H1 (cell line): ENCODE data around the gene AGAP3. TPM values are rescaled to one million over a fixed set of nuclear protein-coding genes. Genes with fewer than 3 reads are reported as not detected.

Experiments used
- CTCF ChIA-PET: fragments of 300-600 bp; sonication (Branson Sonifier 250); formaldehyde crosslinking; loops from one replicate; lab custom pipeline; 2021; ENCODE audit not compliant: partially characterized antibody; lab: Charles Lee
- POLR2A ChIA-PET: fragments of 300-600 bp; sonication (Branson Sonifier 250); formaldehyde crosslinking; loops from one replicate; lab custom pipeline; 2021; ENCODE audit warnings: inconsistent platforms; ENCODE audit not compliant: partially characterized antibody; lab: Charles Lee
- DNase-seq, 2 experiments: peaks; one replicate each; pipeline versions ENCODE4 v3.0.0 to v3.0.0-alpha.2; 2010 to 2022; ENCODE audit warnings: low spot score in 2 of 2, low read depth in 1 of 2, mixed read lengths in 1 of 2
- FAIRE-seq: peaks from 2 replicates; lab custom pipeline; 2011; peaks lifted over from hg19 to GRCh38; lab: Jason Lieb, UNC
- H2AFZ ChIP-seq: 2 replicates; pipeline ENCODE4 v1.8.1; 2012; ENCODE audit warnings: low read length, inconsistent platforms
- H2AK5ac ChIP-seq: 2 replicates; pipeline ENCODE4 v1.6.1; 2013; ENCODE audit warnings: low read depth, low read length
- H2BK120ac ChIP-seq: replicated peaks from 2 replicates; pipeline ENCODE3; 2013; ENCODE audit warnings: low read depth, low read length, inconsistent platforms
- H2BK12ac ChIP-seq: 2 replicates; pipeline ENCODE4 v1.6.1; 2013; ENCODE audit warnings: low read depth, low read length
- H2BK15ac ChIP-seq: 2 replicates; pipeline ENCODE4 v1.6.1; 2013; ENCODE audit warnings: low read length
- H2BK20ac ChIP-seq: 2 replicates; pipeline ENCODE4 v1.6.1; 2013; ENCODE audit warnings: low read length
- H2BK5ac ChIP-seq: 2 replicates; pipeline ENCODE4 v1.6.1; 2013; ENCODE audit warnings: low read depth, low read length
- H3K14ac ChIP-seq: 2 replicates; pipeline ENCODE4 v1.6.1; 2013; ENCODE audit warnings: inconsistent platforms; ENCODE audit not compliant: insufficient read length
- H3K18ac ChIP-seq: 2 replicates; pipeline ENCODE4 v1.6.1; 2013; ENCODE audit warnings: low read length; ENCODE audit errors: extremely low read depth
- H3K23ac ChIP-seq: 2 replicates; pipeline ENCODE4 v1.6.1; 2013; ENCODE audit warnings: inconsistent platforms; ENCODE audit not compliant: insufficient read length
- H3K23me2 ChIP-seq: 2 replicates; pipeline ENCODE4 v1.6.1; 2013; ENCODE audit warnings: low read depth, low read length
- H3K27ac ChIP-seq: 2 replicates; pipeline ENCODE4 v1.6.1; 2011; ENCODE audit warnings: low read depth, low read length, inconsistent platforms
- H3K27me3 ChIP-seq, 4 experiments: replicated peaks in 1 of 4; 1 replicate in 1 of 4; 2 replicates in 3 of 4; pipeline versions ENCODE4 v1.6.1 to v1.8.1; 2011 to 2013; ENCODE audit warnings: low read length in 3 of 4, mild to moderate bottlenecking in 3 of 4, inconsistent platforms in 2 of 4, mixed read lengths in 2 of 4, moderate library complexity in 1 of 4; ENCODE audit not compliant: control insufficient read depth in 3 of 4, insufficient read depth in 3 of 4; ENCODE audit errors: extremely low read depth in 1 of 4
- H3K36me3 ChIP-seq, 4 experiments: 2 replicates each; pipeline versions ENCODE4 v1.6.1 to v1.8.1; 2011 to 2013; ENCODE audit warnings: mild to moderate bottlenecking in 4 of 4, low read length in 3 of 4, moderate library complexity in 2 of 4, control low read depth in 1 of 4, inconsistent platforms in 1 of 4; ENCODE audit not compliant: insufficient read depth in 4 of 4, control insufficient read depth in 2 of 4
- H3K4ac ChIP-seq: replicated peaks from 2 replicates; pipeline ENCODE3; 2013; ENCODE audit warnings: low read length, low read depth, mixed read lengths, inconsistent platforms; ENCODE audit not compliant: insufficient read length
- H3K4me1 ChIP-seq, 4 experiments: replicated peaks in 1 of 4; 1 replicate in 1 of 4; 2 replicates in 3 of 4; pipeline versions ENCODE4 v1.6.1 to v1.8.1; 2011 to 2013; ENCODE audit warnings: low read length in 3 of 4, inconsistent platforms in 2 of 4, mixed read lengths in 1 of 4; ENCODE audit not compliant: insufficient read depth in 4 of 4, control insufficient read depth in 3 of 4
- H3K4me2 ChIP-seq, 2 experiments: 2 replicates each; pipeline versions ENCODE4 v1.6.1 to v1.8.1; 2011 to 2013; ENCODE audit warnings: low read depth in 2 of 2, low read length in 2 of 2, control low read depth in 1 of 2, inconsistent platforms in 1 of 2, mild to moderate bottlenecking in 1 of 2; ENCODE audit not compliant: insufficient read depth in 1 of 2
- H3K4me3 ChIP-seq, 4 experiments: fragments of 200-600, 300-600 bp in 1 of 4; sonication (generic), shearing (Covaris generic), sonication (Bioruptor Twin) in 1 of 4; 2 replicates each; pipeline versions ENCODE4 v1.5.1 to v1.8.1; 2011 to 2016; ENCODE audit warnings: low read length in 4 of 4, low read depth in 3 of 4, control low read depth in 2 of 4, inconsistent platforms in 2 of 4, mild to moderate bottlenecking in 2 of 4, mixed read lengths in 1 of 4, moderate library complexity in 1 of 4; ENCODE audit not compliant: insufficient read depth in 2 of 4; ENCODE audit errors: extremely low read depth in 1 of 4
- H3K56ac ChIP-seq: replicated peaks from 2 replicates; pipeline ENCODE3; 2013; ENCODE audit warnings: low read depth, mild to moderate bottlenecking, mixed read lengths, low read length, inconsistent platforms; ENCODE audit not compliant: insufficient read length
- H3K79me1 ChIP-seq: 2 replicates; pipeline ENCODE4 v1.6.1; 2013; ENCODE audit warnings: low read depth, low read length, control low read depth
- H3K79me2 ChIP-seq, 2 experiments: 2 replicates each; pipeline versions ENCODE4 v1.6.1 to v1.8.1; 2012 to 2013; ENCODE audit warnings: low read length in 2 of 2, mild to moderate bottlenecking in 2 of 2, inconsistent platforms in 1 of 2; ENCODE audit not compliant: insufficient read depth in 2 of 2, control insufficient read depth in 1 of 2
- H3K9ac ChIP-seq, 4 experiments: replicated peaks in 1 of 4; 1 replicate in 1 of 4; 2 replicates in 3 of 4; pipeline versions ENCODE4 v1.6.1 to v1.8.1; 2011 to 2013; ENCODE audit warnings: low read depth in 3 of 4, low read length in 3 of 4, control low read depth in 2 of 4, mild to moderate bottlenecking in 2 of 4, moderate library complexity in 2 of 4, inconsistent platforms in 1 of 4; ENCODE audit errors: extremely low read depth in 1 of 4
- H3K9me3 ChIP-seq, 2 experiments: 2 replicates each; pipeline versions ENCODE4 v1.6.1 to v1.8.1; 2012 to 2013; ENCODE audit warnings: mild to moderate bottlenecking in 2 of 2, moderate library complexity in 2 of 2, control low read depth in 1 of 2, inconsistent platforms in 1 of 2, low read depth in 1 of 2, low read length in 1 of 2, mixed read lengths in 1 of 2; ENCODE audit not compliant: insufficient read depth in 2 of 2
- H4K20me1 ChIP-seq, 2 experiments: replicated peaks in 1 of 2; 2 replicates each; pipeline versions ENCODE3 to v1.8.1; 2011 to 2013; ENCODE audit warnings: inconsistent platforms in 2 of 2, low read length in 2 of 2, mild to moderate bottlenecking in 1 of 2; ENCODE audit not compliant: insufficient read depth in 2 of 2, control insufficient read depth in 1 of 2
- H4K5ac ChIP-seq: 2 replicates; pipeline ENCODE4 v1.6.1; 2013; ENCODE audit warnings: low read length, low read depth, mixed read lengths, inconsistent platforms; ENCODE audit not compliant: insufficient read length
- H4K8ac ChIP-seq: 2 replicates; pipeline ENCODE4 v1.8.0; 2013; ENCODE audit warnings: mild to moderate bottlenecking, moderate library complexity, low read length, inconsistent platforms; ENCODE audit not compliant: insufficient read depth; ENCODE audit errors: extremely low read depth
- H4K91ac ChIP-seq: replicated peaks from 2 replicates; pipeline ENCODE3; 2013; ENCODE audit warnings: low read length, mixed read lengths, inconsistent platforms; ENCODE audit not compliant: insufficient read length
- POLR2AphosphoS5 ChIP-seq: IDR thresholded peaks from 2 replicates; pipeline ENCODE4 v1.6.1; 2011; ENCODE audit warnings: low read depth, low read length
- SIN3A ChIP-seq, 2 experiments: IDR thresholded peaks in 1 of 2; conservative IDR thresholded peaks in 1 of 2; 2 replicates each; pipeline ENCODE4 v1.6.1; 2011 to 2012; ENCODE audit warnings: low read length in 2 of 2, improper control_type of control experiment in 1 of 2, low read depth in 1 of 2, mild to moderate bottlenecking in 1 of 2
- SIX5 ChIP-seq: IDR thresholded peaks from 2 replicates; pipeline ENCODE4 v1.6.1; 2011; ENCODE audit warnings: mild to moderate bottlenecking, low read depth, low read length
- SP4 ChIP-seq: IDR thresholded peaks from 2 replicates; pipeline ENCODE4 v1.6.1; 2012; ENCODE audit warnings: low read length, inconsistent platforms
- WGBS, 2 experiments: shearing (Covaris generic) in 1 of 2; methylation state at CpG; one replicate each; pipeline versions ENCODE4 v1.1.6 to v1.1.7; 2013 to 2015; ENCODE audit warnings: low lambda C conversion rate in 2 of 2, mixed read lengths in 2 of 2, inconsistent platforms in 1 of 2, low coverage in 1 of 2, missing lambda C conversion rate in 1 of 2; ENCODE audit not compliant: insufficient replicate concordance in 2 of 2, insufficient coverage in 1 of 2, insufficient read length in 1 of 2; ENCODE audit errors: extremely low coverage in 1 of 2, missing lambda C conversion rate in 1 of 2; 5-methylcytosine and 5-hydroxymethylcytosine counted together
- polyA plus RNA-seq, 7 experiments: library from polyadenylated mRNA; depleted of rRNA in 3 of 7; stranded (reverse) in 5 of 7; unstranded in 2 of 7; fragments of >200 nt in 5 of 7; fragments of 200-250 nt in 2 of 7; gene quantifications; 1 replicate in 5 of 7; 2 replicates in 1 of 7; 4 replicates in 1 of 7; pipeline versions ENCODE4 v1.2.1 to v1.2.3, GENCODE V29; 2011 to 2013; ENCODE audit warnings: missing spikeins in 2 of 7, mixed read lengths in 2 of 7
- total RNA-seq: library from RNA; stranded (reverse); fragmentation: NEBNext Ultra II Directional; extraction: Animal tissue kit (Norgen Biotek cat#: 25700); gene quantifications from 2 replicates; pipeline ENCODE4 v1.2.1, GENCODE V29; 2021

The AGAP3 gene
- total and polyA plus RNA-seq, 2 of the 8 experiments (the other 6 are each of a cell fraction or from before 2014, with no cell fraction given): 66.4 to 120 TPM

GRCh38 chr7:151085329-151085690, 965 bp upstream of the AGAP3 start:
- Histone ChIP-seq H3K27me3 (peaks cover 0 to 26% (median 14%) of the 10 kb centered on the region in 4 experiments; a peak in 6 of 7 replicates), H4K8ac (no peak overlapping the region), H3K9ac (no peak overlapping the region), H3K23me2 (peaks cover 32% of the 10 kb centered on the region), H4K91ac (peak overlapping the region; percentile 51), H3K27ac (no peak overlapping the region), H2BK120ac (no peak overlapping the region), H2BK20ac (no peak overlapping the region), H4K20me1 (peaks cover 19 to 27% of the 10 kb centered on the region in 2 experiments), H3K36me3 (no peaks in the 10 kb centered on the region), H3K4me3 (peak overlapping the region in 3 of 4 experiments; percentile 48 to 64 (median 58); a peak in 5 of 8 replicates), H3K4ac (peak overlapping the region; percentile 46), H2BK5ac (peak overlapping the region; percentile 42; the same call in 1 of the 2 replicates), H2BK15ac (peak overlapping the region; percentile 88; the same call in 1 of the 2 replicates), H3K4me1 (peaks cover 6 to 53% (median 31%) of the 10 kb centered on the region in 4 experiments), H4K5ac (no peak overlapping the region), H3K18ac (0 out of 2 replicates have a peak overlapping the region, but pooled peaks have one; percentile 15), H2AFZ (no peak overlapping the region), H3K23ac (no peak overlapping the region), H3K56ac (no peak overlapping the region), H2AK5ac (no peak overlapping the region), H3K4me2 (peak overlapping the region; percentile 78 to 85), H3K79me1 (peaks cover 5% of the 10 kb centered on the region), H3K14ac (no peak overlapping the region), H2BK12ac (no peak overlapping the region; the same call in 1 of the 2 replicates), H3K79me2 (peaks cover 0 to 26% of the 10 kb centered on the region in 2 experiments; a peak in 2 of 4 replicates), H3K9me3 (no peaks in the 10 kb centered on the region)
- POLR2A ChIA-PET: interaction anchor here (0.6 to 2.7 kb wide), 9 partner anchors 9 to 234 kb away, joined by 3 to 13 read pairs (median 4); partner anchors contain the start of genes ABCF2 and H2BK1
- CTCF ChIA-PET: interaction anchor here (0.8 to 15.1 kb wide), 12 partner anchors 8 to 142 kb away, joined by 3 to 448 read pairs (median 3); partner anchors contain the start of genes ABCF2 and SLC4A2
- TF ChIP-seq SIX5 (no peak), SP4 (0 out of 2 replicates have a peak, but pooled peaks have one; percentile 14), SIN3A (conservative IDR thresholded peaks at IDR 0.05 in 1 of 2, IDR thresholded peaks at IDR 0.05 in 1 of 2; ENCODE audit: low read depth in 1 of 2, low read length in 2 of 2) (no peak), POLR2AphosphoS5 (0 out of 2 replicates have a peak, but pooled peaks have one; percentile 8)
- DNase-seq (no peak), FAIRE-seq (no peak)
- WGBS, 2 experiments: 52% methylated on average over 5 of the region's 5 CpGs; no CpG with 5 or more reads in 1 of the 2 experiments
